HCT116 (cell line): ENCODE measurements around the gene RABGAP1. TPM values are rescaled to one million over a fixed set of nuclear protein-coding genes. Genes with fewer than 3 reads are reported as not detected.

ENCODE experiments used
- ATAC-seq: fragments of 200-7000 bp; cut with Tn5 transposase; 2 replicates; pipeline ENCODE4 v1.9.1; 2020; ENCODE audit warnings: mild to moderate bottlenecking, moderate library complexity
- BruUV-seq: library from RNA; stranded (reverse); fragments of 400-500 nt; replicated peaks from 2 replicates; lab custom pipeline; 2021; lab: Mats Ljungman, UMichigan
- CTCF ChIA-PET: fragments of 300-600 bp; sonication (Branson Sonifier 250); formaldehyde crosslinking; loops from one replicate; lab custom pipeline; 2021; ENCODE audit warnings: antibody characterized with exemption; lab: Charles Lee
- POLR2A ChIA-PET: fragments of 300-600, 350-600 bp; sonication (Branson Sonifier 250); formaldehyde crosslinking; loops from one replicate; lab custom pipeline; 2021; ENCODE audit warnings: antibody characterized with exemption; lab: Charles Lee
- RAD21 ChIA-PET, 2 experiments: fragments of 300-600 bp; sonication (Branson Sonifier 250); formaldehyde crosslinking; loops; one replicate each; lab custom pipeline; 2023; ENCODE audit warnings: low total read pairs in 2 of 2; ENCODE audit not compliant: uncharacterized antibody in 2 of 2, unreplicated experiment in 2 of 2, low non-redundant PET in 1 of 2; lab: Charles Lee
- DNase-seq: peaks from one replicate; pipeline ENCODE4 v3.0.0-alpha.2; 2010; ENCODE audit warnings: low read depth, low spot score
- H2AFZ ChIP-seq: fragments of 200-600 bp; shearing (Covaris generic), sonication (generic); 2 replicates; pipeline ENCODE4 v1.6.1; 2017; ENCODE audit warnings: low read depth, mixed run types, mixed read lengths, antibody characterized with exemption, low read length; ENCODE audit not compliant: poor library complexity, severe bottlenecking
- H3K27ac ChIP-seq: 2 replicates; pipeline ENCODE4 v1.5.1; 2012; ENCODE audit warnings: low read depth, low read length
- H3K27me3 ChIP-seq: fragments of 200-600 bp; sonication (generic); 2 replicates; pipeline ENCODE4 v1.6.1; 2016; ENCODE audit warnings: mixed run types, low read length, mixed read lengths; ENCODE audit not compliant: insufficient read depth
- H3K36me3 ChIP-seq, 2 experiments: fragments of 200-500 bp in 1 of 2; fragments of 200-600 bp in 1 of 2; sonication (Bioruptor generic) in 1 of 2; sonication (generic) in 1 of 2; 2 replicates each; pipeline versions ENCODE4 v1.5.1 to v1.6.1; 2014 to 2016; ENCODE audit warnings: low read length in 2 of 2, inconsistent platforms in 1 of 2, mixed read lengths in 1 of 2, mixed run types in 1 of 2; ENCODE audit not compliant: insufficient read depth in 2 of 2, control insufficient read depth in 1 of 2
- H3K4me1 ChIP-seq, 2 experiments: fragments of 200-600 bp in 1 of 2; sonication (generic) in 1 of 2; 2 replicates each; pipeline versions ENCODE4 v1.5.1 to v1.6.1; 2012 to 2017; ENCODE audit warnings: low read length in 2 of 2, inconsistent platforms in 1 of 2, mild to moderate bottlenecking in 1 of 2, mixed read lengths in 1 of 2, mixed run types in 1 of 2, moderate library complexity in 1 of 2; ENCODE audit not compliant: insufficient read depth in 2 of 2, control insufficient read depth in 1 of 2
- H3K4me2 ChIP-seq: fragments of 200-600 bp; sonication (generic); 2 replicates; pipeline ENCODE4 v1.6.1; 2017; ENCODE audit warnings: mixed run types, low read length, mixed read lengths
- H3K4me3 ChIP-seq, 2 experiments: fragments of 200-600 bp in 1 of 2; sonication (generic) in 1 of 2; replicated peaks in 1 of 2; 2 replicates each; pipeline ENCODE4 v1.5.1; 2011 to 2016; ENCODE audit warnings: low read length in 2 of 2, control low read depth in 1 of 2, low read depth in 1 of 2, mild to moderate bottlenecking in 1 of 2, mixed read lengths in 1 of 2, mixed run types in 1 of 2
- H3K79me2 ChIP-seq: fragments of 200-600 bp; sonication (generic); 2 replicates; pipeline ENCODE4 v1.6.1; 2017; ENCODE audit warnings: mild to moderate bottlenecking, mixed run types, low read length, moderate library complexity, mixed read lengths; ENCODE audit not compliant: insufficient read depth
- H3K9ac ChIP-seq: fragments of 200-600 bp; sonication (generic); 2 replicates; pipeline ENCODE4 v1.6.1; 2016; ENCODE audit warnings: low read length, mixed read lengths
- H3K9me2 ChIP-seq: fragments of 200-600 bp; sonication (generic), shearing (Covaris generic); 2 replicates; pipeline ENCODE4 v1.6.1; 2017; ENCODE audit warnings: mixed run types, mild to moderate bottlenecking, moderate library complexity; ENCODE audit not compliant: insufficient read depth
- H3K9me3 ChIP-seq, 2 experiments: fragments of 200-500 bp in 1 of 2; fragments of 200-600 bp in 1 of 2; sonication (Bioruptor generic) in 1 of 2; sonication (generic) in 1 of 2; 2 replicates each; pipeline ENCODE4 v1.6.1; 2014 to 2017; ENCODE audit warnings: low read length in 2 of 2, mixed read lengths in 2 of 2, inconsistent platforms in 1 of 2, low read depth in 1 of 2, mild to moderate bottlenecking in 1 of 2, mixed run types in 1 of 2, moderate library complexity in 1 of 2; ENCODE audit not compliant: control insufficient read depth in 1 of 2, insufficient read depth in 1 of 2
- H4K20me1 ChIP-seq: fragments of 200-600 bp; sonication (generic), shearing (Covaris generic); 2 replicates; pipeline ENCODE4 v1.6.1; 2017; ENCODE audit warnings: mixed run types, mild to moderate bottlenecking, moderate library complexity; ENCODE audit not compliant: insufficient read depth
- ATF3 ChIP-seq: IDR thresholded peaks from 2 replicates; pipeline ENCODE4 v1.6.1; 2012
- CBX3 ChIP-seq: IDR thresholded peaks from 2 replicates; pipeline ENCODE4 v1.6.1; 2012; ENCODE audit warnings: low read depth
- CEBPB ChIP-seq: IDR thresholded peaks from 2 replicates; pipeline ENCODE4 v1.6.1; 2012; ENCODE audit warnings: low read depth
- EGR1 ChIP-seq: IDR thresholded peaks from 2 replicates; pipeline ENCODE4 v1.6.1; 2012; ENCODE audit warnings: low read depth
- ELF1 ChIP-seq: IDR thresholded peaks from 2 replicates; pipeline ENCODE4 v1.6.1; 2012; ENCODE audit warnings: low read depth, borderline replicate concordance
- EZH2 ChIP-seq: fragments of 200-600 bp; sonication (generic); IDR thresholded peaks from 2 replicates; pipeline ENCODE4 v1.6.1; 2017; ENCODE audit warnings: antibody characterized with exemption, mixed run types
- EZH2phosphoT487 ChIP-seq: fragments of 200-600 bp; IDR thresholded peaks from 2 replicates; pipeline ENCODE4 v1.6.1; 2018; ENCODE audit warnings: antibody characterized with exemption, borderline replicate concordance
- JUND ChIP-seq: IDR thresholded peaks from 2 replicates; pipeline ENCODE4 v1.6.1; 2012
- POLR2A ChIP-seq: IDR thresholded peaks from 2 replicates; pipeline ENCODE4 v1.7.0; 2011; ENCODE audit warnings: borderline replicate concordance; ENCODE audit not compliant: insufficient read depth, insufficient read length; ENCODE audit errors: extremely low read depth
- RAD21 ChIP-seq: IDR thresholded peaks from 2 replicates; pipeline ENCODE4 v1.6.1; 2012; ENCODE audit warnings: low read depth, mild to moderate bottlenecking
- REST ChIP-seq: IDR thresholded peaks from 2 replicates; pipeline ENCODE4 v1.6.1; 2012; ENCODE audit warnings: low read depth
- SIN3A ChIP-seq: IDR thresholded peaks from 2 replicates; pipeline ENCODE4 v1.6.1; 2012; ENCODE audit warnings: low read depth
- SRF ChIP-seq: IDR thresholded peaks from 2 replicates; pipeline ENCODE4 v1.6.1; 2012; ENCODE audit warnings: low read depth
- TCF7L2 ChIP-seq: IDR thresholded peaks from 2 replicates; pipeline ENCODE4 v1.7.0; 2011; ENCODE audit warnings: borderline replicate concordance, inconsistent platforms; ENCODE audit not compliant: insufficient read depth, insufficient read length; ENCODE audit errors: extremely low read depth
- YY1 ChIP-seq: IDR thresholded peaks from 2 replicates; pipeline ENCODE4 v1.6.1; 2011; ENCODE audit warnings: low read length, low read depth, moderate library complexity, mild to moderate bottlenecking; ENCODE audit not compliant: insufficient replicate concordance; ENCODE audit errors: extremely low read depth
- ZFX ChIP-seq: fragments of 450-650 bp; IDR thresholded peaks from 2 replicates; pipeline ENCODE4 v1.6.1; 2017
- intact Hi-C: fragments of 100-400 bp; cut with micrococcal nuclease; formaldehyde crosslinking; loops from 2 replicates; pipeline ENCODE4 v1.10.0; 2022
- total RNA-seq: library from RNA; stranded (reverse); gene quantifications from one replicate; pipeline ENCODE4 v1.2.1, GENCODE V29; 2021; ENCODE audit not compliant: unreplicated experiment
- TF ChIP-seq, protein P1 (sequence below), 3 experiments: fragments of 200-600 bp in 1 of 3; sonication (generic) in 1 of 3; IDR thresholded peaks in 2 of 3; conservative IDR thresholded peaks in 1 of 3; 2 replicates each; pipeline ENCODE4 v1.5.1; 2012 to 2017; ENCODE audit warnings: low read depth in 2 of 3, low read length in 2 of 3, antibody characterized with exemption in 1 of 3, borderline replicate concordance in 1 of 3, control low read depth in 1 of 3, mild to moderate bottlenecking in 1 of 3, mixed read lengths in 1 of 3, mixed run types in 1 of 3, moderate library complexity in 1 of 3; ENCODE audit not compliant: insufficient read depth in 1 of 3

Gene RABGAP1
- total RNA-seq, 1 experiment from 2014 or later: 29.7 TPM

DNA sequence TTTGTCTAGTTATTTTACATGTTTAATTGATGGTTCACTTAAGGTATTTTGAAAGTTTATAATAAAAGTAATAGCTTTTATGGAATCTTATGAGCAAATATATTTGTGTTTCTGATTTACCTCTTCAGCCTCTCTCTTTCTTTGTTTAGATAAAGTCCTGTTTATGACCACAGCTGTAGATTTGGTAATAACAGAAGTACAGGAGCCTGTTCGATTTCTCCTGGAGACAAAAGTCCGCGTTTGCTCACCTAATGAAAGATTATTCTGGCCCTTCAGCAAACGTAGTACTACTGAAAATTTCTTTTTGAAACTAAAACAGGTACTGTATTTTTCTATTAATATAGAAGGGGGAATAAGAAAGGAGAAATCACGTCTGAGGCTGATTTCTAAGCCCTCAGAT, 57.6 kb downstream of the RABGAP1 start:
- Histone ChIP-seq H3K4me2 (no peak overlapping the region), H3K36me3 (peaks cover 4 to 23% of the 10 kb centered on the region in 2 experiments; a peak in 2 of 4 replicates), H3K79me2 (no peaks in the 10 kb centered on the region), H3K9me2 (no peaks in the 10 kb centered on the region), H3K9me3 (no peaks in the 10 kb centered on the region), H3K27me3 (no peaks in the 10 kb centered on the region), H3K9ac (no peak overlapping the region), H3K4me3 (no peak overlapping the region), H3K27ac (no peak overlapping the region), H4K20me1 (no peaks in the 10 kb centered on the region), H3K4me1 (no peaks in the 10 kb centered on the region), H2AFZ (no peak overlapping the region)
- POLR2A ChIA-PET: no interaction called here
- intact Hi-C loops: loop anchor here (10.0 kb wide), 2 partner anchors 94 to 534 kb away; partner anchors contain the start of gene RC3H2
- no peak for ATAC-seq
- TF ChIP-seq CBX3: no peak
- no peak for TF ChIP-seq EZH2phosphoT487
- TF ChIP-seq YY1: no peak
- no peak for TF ChIP-seq POLR2A
- no peak for TF ChIP-seq EZH2
- no peak for TF ChIP-seq ELF1
- TF ChIP-seq SRF: no peak
- no peak for TF ChIP-seq TCF7L2
- TF ChIP-seq, protein P1, sequence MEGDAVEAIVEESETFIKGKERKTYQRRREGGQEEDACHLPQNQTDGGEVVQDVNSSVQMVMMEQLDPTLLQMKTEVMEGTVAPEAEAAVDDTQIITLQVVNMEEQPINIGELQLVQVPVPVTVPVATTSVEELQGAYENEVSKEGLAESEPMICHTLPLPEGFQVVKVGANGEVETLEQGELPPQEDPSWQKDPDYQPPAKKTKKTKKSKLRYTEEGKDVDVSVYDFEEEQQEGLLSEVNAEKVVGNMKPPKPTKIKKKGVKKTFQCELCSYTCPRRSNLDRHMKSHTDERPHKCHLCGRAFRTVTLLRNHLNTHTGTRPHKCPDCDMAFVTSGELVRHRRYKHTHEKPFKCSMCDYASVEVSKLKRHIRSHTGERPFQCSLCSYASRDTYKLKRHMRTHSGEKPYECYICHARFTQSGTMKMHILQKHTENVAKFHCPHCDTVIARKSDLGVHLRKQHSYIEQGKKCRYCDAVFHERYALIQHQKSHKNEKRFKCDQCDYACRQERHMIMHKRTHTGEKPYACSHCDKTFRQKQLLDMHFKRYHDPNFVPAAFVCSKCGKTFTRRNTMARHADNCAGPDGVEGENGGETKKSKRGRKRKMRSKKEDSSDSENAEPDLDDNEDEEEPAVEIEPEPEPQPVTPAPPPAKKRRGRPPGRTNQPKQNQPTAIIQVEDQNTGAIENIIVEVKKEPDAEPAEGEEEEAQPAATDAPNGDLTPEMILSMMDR (IDR thresholded peaks at IDR 0.05 in 2 of 3, conservative IDR thresholded peaks at IDR 0.05 in 1 of 3; ENCODE audit: borderline replicate concordance in 1 of 3, insufficient read depth in 1 of 3, low read depth in 2 of 3, low read length in 2 of 3): no peak
- no peak for TF ChIP-seq RAD21
- no peak for TF ChIP-seq REST
- no peak for TF ChIP-seq CEBPB
- TF ChIP-seq EGR1: no peak
- TF ChIP-seq JUND: no peak
- no peak for TF ChIP-seq ZFX
- no peak for TF ChIP-seq SIN3A
- TF ChIP-seq ATF3: no peak
- CTCF ChIA-PET: no interaction called here
- BruUV-seq: no TSS peak
- RAD21 ChIA-PET: no interaction called here
- DNase-seq: no peak
